Measurements from ENCODE around the gene YWHAH. TPM values are rescaled to one million over a fixed set of nuclear protein-coding genes. Genes with fewer than 3 reads are reported as not detected.

Gene YWHAH
- total RNA-seq, 6 experiments from 2014 or later = 127 to 194 (median 184) TPM

- TF ChIP-seq, protein P1, sequence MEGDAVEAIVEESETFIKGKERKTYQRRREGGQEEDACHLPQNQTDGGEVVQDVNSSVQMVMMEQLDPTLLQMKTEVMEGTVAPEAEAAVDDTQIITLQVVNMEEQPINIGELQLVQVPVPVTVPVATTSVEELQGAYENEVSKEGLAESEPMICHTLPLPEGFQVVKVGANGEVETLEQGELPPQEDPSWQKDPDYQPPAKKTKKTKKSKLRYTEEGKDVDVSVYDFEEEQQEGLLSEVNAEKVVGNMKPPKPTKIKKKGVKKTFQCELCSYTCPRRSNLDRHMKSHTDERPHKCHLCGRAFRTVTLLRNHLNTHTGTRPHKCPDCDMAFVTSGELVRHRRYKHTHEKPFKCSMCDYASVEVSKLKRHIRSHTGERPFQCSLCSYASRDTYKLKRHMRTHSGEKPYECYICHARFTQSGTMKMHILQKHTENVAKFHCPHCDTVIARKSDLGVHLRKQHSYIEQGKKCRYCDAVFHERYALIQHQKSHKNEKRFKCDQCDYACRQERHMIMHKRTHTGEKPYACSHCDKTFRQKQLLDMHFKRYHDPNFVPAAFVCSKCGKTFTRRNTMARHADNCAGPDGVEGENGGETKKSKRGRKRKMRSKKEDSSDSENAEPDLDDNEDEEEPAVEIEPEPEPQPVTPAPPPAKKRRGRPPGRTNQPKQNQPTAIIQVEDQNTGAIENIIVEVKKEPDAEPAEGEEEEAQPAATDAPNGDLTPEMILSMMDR (IDR thresholded peaks at IDR 0.05) = no peak
Measured at GRCh38 chr22:31937341-31937740, 7.0 kb upstream of the YWHAH start.

GRCh38 chr22:31938296-31938695 lies 6.0 kb upstream of the YWHAH start:
- Mint-ChIP-seq H3K4me1 (ENCODE audit: low read depth) (peaks cover 8% of the 10 kb centered on the region; the same call in 1 of the 2 replicates), H3K9me3 (no peaks in the 10 kb centered on the region), H3K27ac (no peak overlapping the region), H3K27me3 (ENCODE audit: insufficient read depth) (peaks cover 3% of the 10 kb centered on the region), H3K36me3 (ENCODE audit: low read depth) (no peaks in the 10 kb centered on the region), H3K4me3 (no peak overlapping the region)
- TF ChIP-seq, protein P1 (IDR thresholded peaks at IDR 0.05) = no peak
- no peak for DNase-seq

More at GRCh38 chr22:31937341-31937740, 7.0 kb upstream of the YWHAH start:
- Mint-ChIP-seq H3K27ac (no peak overlapping the region), H3K36me3 (ENCODE audit: low read depth) (no peaks in the 10 kb centered on the region), H3K27me3 (ENCODE audit: insufficient read depth) (peaks cover 3% of the 10 kb centered on the region), H3K9me3 (no peaks in the 10 kb centered on the region), H3K4me1 (ENCODE audit: low read depth) (peaks cover under 1% of the 10 kb centered on the region; the same call in 1 of the 2 replicates), H3K4me3 (no peak overlapping the region)
- no peak for DNase-seq

GRCh38 chr22:31940506-31940905 lies 3.8 kb upstream of the YWHAH start:
- no peak overlapping the region for H3K4me3 Mint-ChIP-seq
- no peaks in the 10 kb centered on the region for H3K9me3 Mint-ChIP-seq
- no peaks in the 10 kb centered on the region for H3K36me3 Mint-ChIP-seq (ENCODE audit: low read depth)
- TF ChIP-seq, protein P1 (IDR thresholded peaks at IDR 0.05) = no peak
- peaks cover 3% of the 10 kb centered on the region for H3K27me3 Mint-ChIP-seq (ENCODE audit: insufficient read depth)
- H3K4me1 Mint-ChIP-seq (ENCODE audit: low read depth) = peaks cover 15% of the 10 kb centered on the region; the same call in 1 of the 2 replicates
- DNase-seq = no peak
- H3K27ac Mint-ChIP-seq = no peak overlapping the region

DNA sequence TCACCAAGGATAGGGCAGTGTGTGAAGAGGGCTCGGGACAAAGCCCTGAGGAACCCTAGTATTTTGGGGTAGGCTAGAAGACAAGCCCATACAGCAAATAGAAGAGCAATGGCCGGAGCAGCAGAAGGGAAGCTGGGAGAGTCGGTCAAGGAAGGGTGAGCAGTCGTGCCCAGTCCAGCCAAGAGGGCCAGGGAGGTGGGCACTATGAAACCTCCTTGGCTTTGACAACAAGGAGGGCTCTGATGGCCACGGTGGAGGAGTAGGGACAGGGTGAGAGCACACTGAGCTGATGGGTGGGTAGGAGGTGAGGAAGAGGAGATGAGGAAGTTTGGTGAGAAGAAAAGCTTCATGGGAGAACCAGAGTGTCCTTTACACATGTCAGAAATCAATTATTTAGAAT lies 2.2 kb upstream of the YWHAH start:
- no peaks in the 10 kb centered on the region for H3K9me3 Mint-ChIP-seq
- no peak overlapping the region for H3K27ac Mint-ChIP-seq
- H3K27me3 Mint-ChIP-seq (ENCODE audit: insufficient read depth) = peaks cover 3% of the 10 kb centered on the region
- DNase-seq = no peak
- TF ChIP-seq, protein P1 (IDR thresholded peaks at IDR 0.05) = no peak
- no peaks in the 10 kb centered on the region for H3K36me3 Mint-ChIP-seq (ENCODE audit: low read depth)
- H3K4me1 Mint-ChIP-seq (ENCODE audit: low read depth) = peaks cover 15% of the 10 kb centered on the region
- no peak overlapping the region for H3K4me3 Mint-ChIP-seq

DNA sequence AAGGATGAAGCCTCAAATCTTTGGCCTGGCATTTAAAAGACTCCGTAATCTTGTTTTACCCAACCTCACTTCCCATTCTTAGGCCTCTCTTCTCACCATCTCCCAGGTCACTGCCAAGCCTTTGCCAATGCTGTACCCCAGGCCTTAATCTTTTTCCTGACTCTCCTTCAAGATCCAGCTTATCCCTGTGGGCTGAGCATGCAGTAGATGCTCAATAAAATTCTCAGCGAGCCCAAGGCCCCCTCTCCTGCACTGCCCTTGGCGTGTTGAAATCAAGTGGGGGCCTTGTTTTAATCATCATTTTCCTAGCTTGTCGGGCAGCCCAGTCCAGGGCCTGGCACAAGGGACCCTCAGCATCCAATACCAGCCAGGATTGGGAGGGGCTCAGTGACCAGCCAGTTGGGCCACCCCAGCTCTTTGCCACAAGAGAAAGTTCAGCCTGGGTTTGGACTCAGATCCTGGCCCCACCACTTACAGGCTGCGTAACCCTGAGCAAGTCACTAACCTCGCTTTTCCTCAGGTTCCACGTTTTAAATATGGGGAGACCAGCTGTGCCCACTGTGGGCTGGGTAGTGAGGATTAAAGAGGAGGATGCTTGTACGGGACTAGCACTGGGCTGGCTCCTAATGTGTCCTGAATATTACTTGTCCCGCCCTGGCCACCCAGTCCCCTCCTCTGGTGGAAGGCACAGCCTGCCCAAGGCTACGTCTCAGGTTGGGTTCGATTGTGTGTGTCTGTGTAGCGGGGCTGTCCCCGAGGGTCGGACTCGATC lies 943 bp upstream of the YWHAH start:
- TF ChIP-seq, protein P1 (IDR thresholded peaks at IDR 0.05) = no peak
- Mint-ChIP-seq H3K27me3 (ENCODE audit: insufficient read depth) (peaks cover 3% of the 10 kb centered on the region), H3K9me3 (no peaks in the 10 kb centered on the region), H3K36me3 (ENCODE audit: low read depth) (peaks cover 9% of the 10 kb centered on the region; the same call in 1 of the 2 replicates), H3K4me3 (peak overlapping the region; percentile 89), H3K27ac (peak overlapping the region; percentile 92), H3K4me1 (ENCODE audit: low read depth) (peaks cover 15% of the 10 kb centered on the region)
- no peak for DNase-seq
